Stimulated activated CD8-positive, alpha-beta memory T cell treated with anti-CD3 and anti-CD28 coated beads, Interleukin-7, amount 100 ng/mL, for 1 hour (primary cell): Measurements from ENCODE around the gene PRPH2.
A peak's percentile ranks its signal among the peaks of the same experiment; 100 is the strongest.
"Not testable (repeated sequence)": the region's sequence is repeated elsewhere in the genome, so short reads cannot be mapped to it uniquely, and the experiment has no call there.

ENCODE experiments used
- DNase-seq, 2 donors: peaks; one replicate each; pipeline ENCODE4 v3.0.0-alpha.2; 2020; ENCODE audit warnings: low read depth in 2 of 2

Gene PRPH2

GRCh38 chr6:42698217-42698616 is 24.2 kb downstream of the PRPH2 start:
- DNase-seq: no peak

DNA sequence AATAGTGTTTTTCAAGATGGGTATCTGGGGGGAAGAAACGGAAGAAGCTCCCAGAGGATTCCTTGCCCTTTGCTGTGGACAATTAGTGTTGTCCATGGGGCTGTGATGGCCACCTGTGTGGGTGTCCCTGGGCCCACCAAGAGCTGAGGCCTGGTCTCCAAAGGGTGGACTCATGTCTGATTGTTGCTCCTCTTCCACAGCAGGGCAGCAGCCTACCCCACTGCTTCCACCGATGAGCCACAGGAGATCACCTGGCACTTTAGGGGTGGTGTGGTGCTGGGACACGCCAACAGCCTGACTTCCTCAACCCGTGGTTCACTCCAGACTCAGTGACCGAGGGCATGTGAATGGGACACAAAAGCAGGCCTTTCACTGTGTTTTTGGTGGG is 25.1 kb downstream of the PRPH2 start:
- no peak for DNase-seq

DNA sequence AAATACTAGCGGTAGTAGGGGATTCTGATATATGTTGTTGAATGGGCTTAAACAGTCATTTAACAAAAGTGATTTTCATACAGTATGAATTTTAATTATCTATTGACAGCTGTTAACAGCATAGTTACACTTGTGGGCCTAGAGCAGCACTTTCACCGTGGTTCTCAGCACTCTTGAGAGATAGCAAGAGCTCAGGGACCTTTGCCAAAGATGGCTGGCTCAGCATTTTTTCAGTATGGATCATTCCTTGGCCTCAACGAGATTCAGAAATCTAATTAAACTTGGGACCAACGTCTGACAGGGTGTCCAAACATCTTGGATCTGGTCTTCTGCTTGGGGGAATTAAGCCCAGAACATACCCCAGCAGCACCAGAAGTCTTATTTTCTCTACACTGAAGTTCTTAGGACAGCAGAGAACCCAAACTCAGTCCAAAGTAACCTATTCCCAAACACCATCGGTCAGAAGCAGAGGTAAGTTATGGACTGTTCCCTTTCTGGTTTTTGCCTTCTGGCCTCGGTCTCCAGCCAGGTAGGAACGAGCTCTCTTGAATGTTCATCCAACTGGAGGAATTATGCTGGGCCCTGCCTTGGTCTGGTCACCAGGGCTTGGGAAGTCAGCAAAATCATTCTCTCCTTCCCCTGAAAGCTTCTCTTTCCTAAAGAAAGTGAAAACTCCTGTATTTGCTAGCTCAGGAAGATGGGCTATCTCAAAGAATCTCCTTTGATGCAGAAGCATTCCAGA is 25.7 kb downstream of the PRPH2 start:
- DNase-seq: no peak

DNA sequence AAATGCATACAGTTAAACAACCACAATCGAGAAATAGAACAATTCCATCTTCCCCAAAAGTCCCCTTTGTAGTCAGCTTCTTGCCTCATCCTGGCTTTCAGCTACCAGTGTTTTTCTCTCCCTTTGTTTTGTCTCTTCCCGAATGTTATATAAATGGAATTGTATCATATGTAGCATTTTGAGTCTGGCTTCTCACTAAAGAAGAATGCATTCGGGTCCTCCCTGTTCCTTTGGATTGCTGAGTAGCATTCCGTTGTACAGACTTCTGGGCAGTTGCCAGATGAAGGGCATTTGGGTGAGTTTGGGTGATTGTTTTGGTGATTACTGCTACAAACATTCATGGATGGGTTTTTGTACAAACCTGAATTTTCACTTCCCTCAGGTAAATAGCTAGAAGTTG is 27.8 kb downstream of the PRPH2 start:
- DNase-seq: no peak

DNA sequence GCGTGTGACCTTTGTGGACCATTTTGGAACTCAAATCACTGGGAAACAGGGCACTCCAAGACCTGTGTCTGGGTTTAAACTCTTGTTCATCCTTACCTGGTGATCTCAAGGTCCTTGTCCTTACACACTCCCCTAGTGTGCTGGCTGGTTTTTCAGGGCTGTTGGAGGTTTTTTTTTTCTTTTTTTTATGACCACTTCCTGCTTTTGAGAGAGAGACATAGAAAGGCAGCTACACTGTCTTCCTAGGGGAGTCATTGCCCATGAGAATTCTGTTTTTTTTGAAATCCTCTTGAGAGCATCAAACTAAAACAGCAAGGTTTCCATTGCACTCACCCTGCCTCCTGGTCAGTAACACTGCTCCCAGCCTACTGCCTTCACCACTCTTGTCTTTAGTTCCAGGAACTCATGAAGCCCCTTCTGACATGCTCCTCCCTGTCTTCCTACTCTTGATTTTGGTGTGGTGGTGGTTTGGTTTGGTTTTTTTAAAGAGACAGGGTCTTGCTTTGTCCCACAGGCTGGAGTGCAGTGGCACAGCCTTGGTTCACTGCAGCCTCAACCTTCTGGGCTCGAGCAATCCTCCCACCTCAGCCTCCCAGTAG is 28.6 kb downstream of the PRPH2 start:
- DNase-seq: no peak

DNA sequence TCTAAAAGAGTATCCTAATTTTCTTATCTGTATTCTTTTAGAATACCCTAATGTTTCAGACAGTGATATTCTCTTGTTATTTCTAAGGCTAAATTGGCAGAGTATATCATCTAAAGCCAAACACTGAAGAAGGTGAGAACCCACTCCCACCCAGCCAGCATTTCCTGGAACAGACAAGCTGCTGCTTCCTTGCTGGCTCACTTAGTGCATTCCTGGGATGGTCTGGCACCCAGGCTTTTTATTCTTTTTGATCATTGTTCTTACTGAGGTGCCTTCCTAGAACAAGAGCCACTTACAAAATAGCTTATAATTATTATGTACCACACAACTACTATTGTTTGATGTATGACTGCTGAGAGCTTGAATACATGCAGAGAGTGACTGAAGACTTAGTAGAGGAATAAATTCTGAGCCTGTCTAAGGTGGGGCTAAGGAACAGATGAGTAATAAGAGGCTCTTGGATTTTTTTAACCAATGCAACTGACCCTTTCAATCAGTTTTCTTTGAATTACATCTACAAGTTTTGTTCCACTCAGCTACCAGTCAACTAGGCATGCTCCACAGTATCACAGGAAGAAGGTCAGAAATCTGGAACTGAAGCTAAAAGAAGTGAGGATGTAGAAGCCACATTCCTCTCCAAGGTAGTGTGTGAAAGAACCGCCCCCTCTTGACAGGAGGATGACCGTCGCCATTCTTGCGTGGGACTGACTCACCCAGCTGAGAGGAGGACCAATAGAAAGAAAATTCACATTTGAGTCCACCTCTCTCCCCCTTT is 30.1 kb downstream of the PRPH2 start:
- no peak for DNase-seq

GRCh38 chr6:42690872-42691271 is 31.5 kb downstream of the PRPH2 start:
- DNase-seq: no peak

- DNase-seq: no peak
These were observed 32.2 kb downstream of the PRPH2 start for GRCh38 chr6:42690151-42690702.

DNA sequence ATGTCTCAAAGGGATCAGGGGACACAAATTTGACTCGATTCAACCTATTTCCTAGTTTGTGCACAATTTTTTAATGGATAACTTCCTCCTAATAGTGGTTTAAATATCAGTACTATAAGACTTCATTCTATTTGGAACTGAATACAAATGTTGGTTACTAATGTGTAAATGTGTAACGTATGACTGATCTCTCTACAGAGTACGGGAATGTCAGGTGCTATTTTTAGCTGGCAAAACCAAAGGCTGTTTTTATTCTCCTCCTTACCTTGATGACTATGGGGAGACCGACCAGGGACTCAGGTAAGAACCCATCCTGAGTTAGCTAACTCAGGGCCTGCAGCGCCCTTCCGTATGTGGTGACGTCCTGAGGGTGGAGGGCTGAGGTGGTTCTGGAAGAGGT is 33.0 kb downstream of the PRPH2 start:
- DNase-seq: no peak

DNA sequence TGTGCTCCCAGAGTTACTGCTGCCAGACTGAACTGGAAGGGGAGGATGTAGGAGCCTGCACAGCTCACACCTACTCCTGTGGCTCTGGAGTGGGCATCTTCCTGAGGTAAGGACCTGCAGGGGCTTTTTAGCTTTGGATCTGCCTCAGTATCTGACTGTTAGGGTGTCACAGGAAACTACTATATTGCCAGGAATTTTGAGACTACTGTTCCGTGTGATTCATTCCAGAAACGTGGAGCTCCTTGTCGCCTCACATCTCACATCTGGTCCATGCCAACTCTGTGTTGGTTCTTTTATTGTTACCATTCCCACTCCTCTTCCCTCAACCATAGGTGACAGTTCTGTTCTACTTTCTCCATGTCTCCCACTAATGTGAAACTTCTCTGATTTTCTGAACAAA is 34.1 kb downstream of the PRPH2 start:
- DNase-seq: no peak

DNA sequence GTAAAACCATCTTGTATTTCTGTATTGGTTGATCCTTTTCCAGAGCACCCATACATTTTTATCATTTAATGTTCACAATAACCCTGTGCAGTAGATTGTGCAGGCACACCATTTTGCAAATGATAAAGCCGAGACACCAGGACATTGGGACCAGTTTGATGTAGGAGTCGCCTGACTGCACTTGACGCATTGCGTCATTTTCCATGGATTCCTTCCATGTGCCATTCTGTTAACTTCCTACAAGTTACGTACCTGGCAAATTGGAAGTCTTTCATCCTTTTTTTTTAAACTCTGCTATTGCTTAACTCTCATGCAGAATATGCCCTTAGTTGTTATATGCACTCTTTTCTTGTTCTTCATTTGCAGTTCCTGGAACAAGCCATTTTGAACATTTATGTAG is 43.0 kb downstream of the PRPH2 start:
- DNase-seq: no peak

- no peak for DNase-seq
These were observed 47.6 kb downstream of the PRPH2 start for GRCh38 chr6:42674780-42675179.

DNA sequence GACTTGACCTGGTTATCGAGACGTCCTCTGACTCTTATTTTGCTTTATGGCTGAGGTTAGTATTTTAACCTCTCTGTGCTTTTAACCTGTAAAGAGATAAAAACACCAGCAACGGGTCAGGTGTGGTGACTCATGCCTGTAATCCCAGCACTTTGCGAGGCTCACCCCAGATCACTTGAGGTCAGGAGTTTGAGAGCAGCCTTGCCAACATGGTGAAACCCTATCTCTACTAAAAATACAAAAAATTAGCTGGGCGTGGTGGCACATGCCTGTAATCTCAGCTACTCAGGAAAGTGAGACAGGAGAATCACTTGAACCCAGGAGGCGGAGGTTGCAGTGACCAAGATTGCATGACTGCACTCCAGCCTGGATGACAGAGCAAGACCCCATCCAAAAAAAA is 48.0 kb downstream of the PRPH2 start:
- not testable (repeated sequence) for DNase-seq

DNA sequence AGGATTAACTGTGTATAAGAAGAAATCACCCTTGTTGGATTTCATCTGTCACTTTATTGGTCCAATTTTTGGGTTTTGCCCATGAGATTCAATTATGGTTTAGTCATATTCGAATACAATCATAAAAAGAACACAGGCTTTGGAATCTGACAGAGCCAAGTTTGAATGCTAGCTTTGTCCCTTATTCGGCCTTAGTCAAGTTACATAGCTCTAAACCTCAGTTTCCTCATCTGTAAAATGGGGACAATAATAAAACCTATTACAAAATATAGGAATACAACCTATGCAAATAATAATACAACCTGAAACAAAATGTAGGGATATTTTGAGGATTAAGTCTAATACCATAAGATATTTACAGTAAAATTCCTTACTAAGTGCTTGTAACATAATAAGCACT is 57.7 kb downstream of the PRPH2 start:
- DNase-seq: no peak

DNA sequence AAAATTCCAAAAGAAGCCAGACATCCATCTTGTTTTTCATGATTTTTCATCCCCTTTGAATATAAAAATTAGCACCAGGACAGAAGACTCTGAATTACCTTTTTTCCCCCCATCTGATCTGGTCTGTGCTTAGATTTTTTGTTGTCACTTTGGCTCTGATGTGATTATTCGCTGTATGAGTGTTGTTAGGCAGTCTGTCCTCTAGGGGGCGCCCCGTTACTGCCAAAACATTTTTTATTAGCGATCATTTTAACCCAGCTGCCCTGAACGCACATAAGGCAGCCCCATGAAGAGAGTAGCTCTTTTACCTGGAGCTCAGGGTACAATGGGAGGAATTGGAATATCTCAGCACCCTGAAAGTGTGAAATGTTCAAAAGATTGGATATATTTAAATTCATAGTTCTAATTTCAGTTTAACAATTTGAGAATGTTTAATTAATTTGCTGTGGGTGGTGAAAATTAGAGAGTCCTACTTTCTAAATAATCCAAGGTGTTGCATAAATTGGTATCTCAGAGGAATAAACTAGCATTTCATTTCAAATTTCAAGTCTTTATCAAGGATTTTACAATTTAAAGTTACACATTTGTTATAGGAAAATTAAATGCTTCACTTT is 60.8 kb downstream of the PRPH2 start:
- peak; percentile 71 to 82 for DNase-seq

GRCh38 chr6:42659806-42660205 is 62.6 kb downstream of the PRPH2 start:
- no peak for DNase-seq

GRCh38 chr6:42653851-42654250 is 68.5 kb downstream of the PRPH2 start:
- no peak for DNase-seq

DNA sequence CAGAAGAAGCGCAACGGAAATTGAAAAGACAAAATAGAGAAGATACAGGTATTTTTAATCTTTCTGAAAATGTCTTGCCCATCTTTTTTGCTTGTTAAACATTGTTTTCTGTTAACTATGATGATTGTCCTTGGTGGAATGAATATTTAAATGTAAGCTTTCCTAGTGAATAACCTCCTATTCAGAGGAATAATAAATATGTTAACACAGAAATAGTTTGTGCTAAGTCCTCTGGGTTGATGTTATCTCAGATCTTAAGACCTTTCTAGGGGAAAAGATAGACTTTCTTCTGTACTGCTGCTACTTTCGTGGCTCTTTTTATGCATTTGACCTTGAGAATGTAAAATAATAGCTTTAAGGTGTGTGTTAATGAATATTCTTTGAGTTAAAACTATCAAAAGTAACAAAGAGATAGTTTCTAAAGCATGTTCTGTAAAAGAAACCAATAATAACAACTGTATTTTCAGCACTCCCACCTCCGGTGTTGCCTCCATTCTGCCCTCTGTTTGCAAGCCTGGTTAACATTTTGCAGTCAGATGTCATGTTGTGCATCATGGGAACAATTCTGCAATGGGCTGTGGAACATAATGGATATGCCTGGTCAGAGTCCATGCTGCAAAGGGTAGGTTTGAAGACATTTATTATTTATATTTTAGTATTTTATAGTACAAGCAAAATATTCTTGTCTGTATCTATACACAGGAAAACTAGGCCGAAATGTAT is 70.2 kb downstream of the PRPH2 start:
- DNase-seq: no peak
